SK-N-DZ (cell line): ENCODE data around the gene SGSM2. TPM values are rescaled to one million over a fixed set of nuclear protein-coding genes. Genes with fewer than 3 reads are reported as not detected.
"Not testable (repeated sequence)": the region's sequence is repeated elsewhere in the genome, so short reads cannot be mapped to it uniquely, and the experiment has no call there.

Experiments used
- DNase-seq: peaks from one replicate; pipeline ENCODE4 v3.0.0-alpha.2; 2015; ENCODE audit warnings: low spot score
- polyA plus RNA-seq, 2 experiments: library from polyadenylated mRNA; depleted of rRNA; stranded (reverse); fragments of >200 nt; gene quantifications; 2 replicates each; pipeline ENCODE4 v1.2.3, GENCODE V29; 2014

The SGSM2 gene
- polyA plus RNA-seq (2014; cell fraction: cytosol; rRNA removed), result 65.9 and 101 TPM in 2 replicates
- 779 and 911 TPM in 2 replicates for polyA plus RNA-seq (2014; cell fraction: nucleus; rRNA removed)

GRCh38 chr17:2336852-2337543, at the start of gene SGSM2:
TSS of gene SGSM2 (plus strand) at chr17:2337501. CDS start at chr17:2337689, 188 bp downstream.
- DNase-seq, result peak; percentile 79

- no peak for DNase-seq
These were observed 47.3 kb upstream of the SGSM2 start for GRCh38 chr17:2289878-2290478.

GRCh38 chr17:2292100-2292499, 45.2 kb upstream of the SGSM2 start:
- DNase-seq, result no peak

GRCh38 chr17:2295575-2295974, 41.7 kb upstream of the SGSM2 start:
- DNase-seq, result no peak

- no peak for DNase-seq
These were observed 40.3 kb upstream of the SGSM2 start for GRCh38 chr17:2297023-2297422.

- DNase-seq, result no peak
These were observed 38.2 kb upstream of the SGSM2 start for GRCh38 chr17:2299136-2299535.

- no peak for DNase-seq
These were observed 37.5 kb upstream of the SGSM2 start for GRCh38 chr17:2299756-2300155.

- DNase-seq, result no peak
These were observed 34.5 kb upstream of the SGSM2 start for GRCh38 chr17:2302778-2303203.

GRCh38 chr17:2303204-2304188, 33.8 kb upstream of the SGSM2 start, which contains the start of the genes SMG6 and SRR:
TSS of gene SMG6 (minus strand) at chr17:2303785. CDS start at chr17:2303720, 65 bp downstream.
TSS of gene SRR (plus strand) at chr17:2303950. CDS start at chr17:2315561, 11,611 bp downstream.
- DNase-seq, result peak; percentile 90

- no peak for DNase-seq
These were observed 32.4 kb upstream of the SGSM2 start for GRCh38 chr17:2304931-2305330.

- no peak for DNase-seq
These were observed 27.8 kb upstream of the SGSM2 start for GRCh38 chr17:2309338-2310154.

GRCh38 chr17:2312736-2313135, 24.6 kb upstream of the SGSM2 start:
- DNase-seq, result no peak

- not testable (repeated sequence) for DNase-seq
These were observed 20.4 kb upstream of the SGSM2 start for GRCh38 chr17:2316916-2317205.

- no peak for DNase-seq
These were observed 19.5 kb upstream of the SGSM2 start for GRCh38 chr17:2317796-2318195.

- no peak for DNase-seq
These were observed 18.2 kb upstream of the SGSM2 start for GRCh38 chr17:2319051-2319450.

- DNase-seq, result no peak
These were observed 15.9 kb upstream of the SGSM2 start for GRCh38 chr17:2321399-2321798.

- no peak for DNase-seq
These were observed 13.5 kb upstream of the SGSM2 start for GRCh38 chr17:2323629-2324314.

- no peak for DNase-seq
These were observed 6.0 kb upstream of the SGSM2 start for GRCh38 chr17:2331303-2331702.

GRCh38 chr17:2335726-2336214, 1.5 kb upstream of the SGSM2 start:
- no peak for DNase-seq

- DNase-seq, result peak; percentile 93
These were observed 968 bp upstream of the SGSM2 start, which contains the start of gene TSR1 for GRCh38 chr17:2336215-2336851. TSS of gene TSR1 (minus strand) at chr17:2336457. CDS start at chr17:2336427, 30 bp downstream.
